ENCODE data around the gene LRRC2.

DNA sequence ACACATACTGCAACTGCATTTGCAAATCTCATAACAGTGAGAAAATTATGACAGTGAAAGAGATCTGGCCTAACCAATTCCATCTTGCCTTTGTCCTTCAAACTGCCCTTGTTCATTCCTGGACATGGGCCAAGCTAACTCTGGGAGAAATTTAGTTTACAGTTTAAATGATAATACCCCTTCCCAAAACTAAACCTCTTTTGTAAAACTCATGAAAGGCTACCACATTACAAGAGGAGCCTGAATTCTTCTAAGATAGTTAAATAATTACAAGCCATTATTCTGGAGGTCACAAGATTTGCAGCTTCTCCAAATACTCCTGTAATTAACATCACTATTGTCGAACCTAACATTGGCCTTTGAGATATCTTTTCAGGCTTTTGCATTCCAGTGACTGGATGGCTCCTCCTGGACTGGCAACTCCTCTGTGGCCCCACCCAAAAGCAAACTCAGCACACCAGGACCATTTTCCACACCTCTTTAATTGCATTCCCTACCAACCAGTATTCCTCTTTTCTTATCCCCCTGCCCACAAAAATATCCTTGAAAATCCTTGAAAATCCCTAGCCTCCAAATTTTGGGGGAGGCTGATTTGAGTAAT, 37.4 kb upstream of the LRRC2 start:
- no peak for TF ChIP-seq CTCF (conservative IDR thresholded peaks at IDR 0.05; ENCODE audit: low read length)
- TF ChIP-seq EZH2phosphoT487 (IDR thresholded peaks at IDR 0.05; ENCODE audit: borderline replicate concordance) = no peak
